SK-N-SH treated with all-trans-retinoic acid at 6 μM for 48 hours (cell line): Measurements from ENCODE around the gene ZBTB7B.
A peak's percentile ranks its signal among the peaks of the same experiment; 100 is the strongest.

Experiments used
- ATAC-seq: fragments of 200-7000 bp; cut with Tn5 transposase; 3 replicates; pipeline ENCODE4 v1.9.1; 2020; ENCODE audit warnings: mild to moderate bottlenecking, moderate library complexity
- ARNTL ChIP-seq: fragments of 450-650 bp; formaldehyde crosslinking; IDR thresholded peaks from 2 replicates; pipeline ENCODE4 v1.5.0; 2020; ENCODE audit warnings: low read depth, mild to moderate bottlenecking, moderate library complexity, borderline replicate concordance
- BACH2 ChIP-seq: fragments of 250-450 bp; sonication (Bioruptor Pico); IDR thresholded peaks from 2 replicates; pipeline ENCODE4 v1.9.0; 2021; ENCODE audit warnings: mild to moderate bottlenecking, borderline replicate concordance
- GLIS3 ChIP-seq: fragments of 250-450 bp; sonication (Bioruptor Pico); IDR thresholded peaks from 2 replicates; pipeline ENCODE4 v1.5.0; 2020; ENCODE audit warnings: mild to moderate bottlenecking, moderate library complexity
- ISL1 ChIP-seq: fragments of 250-450 bp; sonication (Bioruptor Pico); IDR thresholded peaks from 2 replicates; pipeline ENCODE4 v2.1.2; 2022; ENCODE audit warnings: mild to moderate bottlenecking, moderate library complexity
- OSR1 ChIP-seq: fragments of 250-450 bp; sonication (Bioruptor Pico); IDR thresholded peaks from 2 replicates; pipeline ENCODE4 v1.8.0; 2022; ENCODE audit warnings: moderate library complexity, mild to moderate bottlenecking, inconsistent platforms
- RARB ChIP-seq: fragments of 250-450 bp; sonication (Bioruptor Pico); IDR thresholded peaks from 2 replicates; pipeline ENCODE4 v1.8.0; 2021; ENCODE audit warnings: mild to moderate bottlenecking, moderate library complexity
- SNAI2 ChIP-seq: fragments of 250-450 bp; sonication (Bioruptor Pico); IDR thresholded peaks from 2 replicates; pipeline ENCODE4 v1.5.0; 2020; ENCODE audit warnings: mild to moderate bottlenecking, moderate library complexity
- TCF4 ChIP-seq: fragments of 250-450 bp; sonication (Bioruptor Pico); IDR thresholded peaks from 2 replicates; pipeline ENCODE4 v1.8.0; 2021; ENCODE audit warnings: mild to moderate bottlenecking, moderate library complexity, borderline replicate concordance
- TOX ChIP-seq: fragments of 250-450 bp; sonication (Bioruptor Pico); IDR thresholded peaks from 2 replicates; pipeline ENCODE4 v1.8.0; 2021; ENCODE audit warnings: mild to moderate bottlenecking, moderate library complexity, borderline replicate concordance
- ZC3H10 ChIP-seq: fragments of 250-450 bp; sonication (Bioruptor Pico); IDR thresholded peaks from 2 replicates; pipeline ENCODE4 v1.5.1; 2021; ENCODE audit warnings: mild to moderate bottlenecking, moderate library complexity
- ZFP3 ChIP-seq: fragments of 250-450 bp; sonication (Bioruptor Pico); IDR thresholded peaks from 2 replicates; pipeline ENCODE4 v1.5.0; 2020; ENCODE audit warnings: mild to moderate bottlenecking, moderate library complexity
- ZNF565 ChIP-seq: fragments of 450-650 bp; formaldehyde crosslinking; conservative IDR thresholded peaks from 2 replicates; pipeline ENCODE4 v1.5.0; 2020; ENCODE audit warnings: low read depth, mild to moderate bottlenecking, moderate library complexity
- ZNF8 ChIP-seq: fragments of 450-650 bp; formaldehyde crosslinking; IDR thresholded peaks from 2 replicates; pipeline ENCODE4 v1.5.0; 2020; ENCODE audit warnings: mild to moderate bottlenecking, moderate library complexity
- TF ChIP-seq, protein P1 (sequence below): fragments of 250-450 bp; sonication (Bioruptor Pico); IDR thresholded peaks from 2 replicates; pipeline ENCODE4 v1.5.0; 2020; ENCODE audit warnings: mild to moderate bottlenecking, moderate library complexity
- TF ChIP-seq, protein P2 (sequence below): fragments of 250-450 bp; sonication (Bioruptor Pico); IDR thresholded peaks from 2 replicates; pipeline ENCODE4 v1.8.0; 2021; ENCODE audit warnings: low read depth, mild to moderate bottlenecking, moderate library complexity, borderline replicate concordance
- TF ChIP-seq, protein P3 (sequence below): fragments of 250-450 bp; sonication (Bioruptor Pico); IDR thresholded peaks from 2 replicates; pipeline ENCODE4 v1.5.1; 2020; ENCODE audit warnings: low read depth, mild to moderate bottlenecking, moderate library complexity

Gene ZBTB7B

DNA sequence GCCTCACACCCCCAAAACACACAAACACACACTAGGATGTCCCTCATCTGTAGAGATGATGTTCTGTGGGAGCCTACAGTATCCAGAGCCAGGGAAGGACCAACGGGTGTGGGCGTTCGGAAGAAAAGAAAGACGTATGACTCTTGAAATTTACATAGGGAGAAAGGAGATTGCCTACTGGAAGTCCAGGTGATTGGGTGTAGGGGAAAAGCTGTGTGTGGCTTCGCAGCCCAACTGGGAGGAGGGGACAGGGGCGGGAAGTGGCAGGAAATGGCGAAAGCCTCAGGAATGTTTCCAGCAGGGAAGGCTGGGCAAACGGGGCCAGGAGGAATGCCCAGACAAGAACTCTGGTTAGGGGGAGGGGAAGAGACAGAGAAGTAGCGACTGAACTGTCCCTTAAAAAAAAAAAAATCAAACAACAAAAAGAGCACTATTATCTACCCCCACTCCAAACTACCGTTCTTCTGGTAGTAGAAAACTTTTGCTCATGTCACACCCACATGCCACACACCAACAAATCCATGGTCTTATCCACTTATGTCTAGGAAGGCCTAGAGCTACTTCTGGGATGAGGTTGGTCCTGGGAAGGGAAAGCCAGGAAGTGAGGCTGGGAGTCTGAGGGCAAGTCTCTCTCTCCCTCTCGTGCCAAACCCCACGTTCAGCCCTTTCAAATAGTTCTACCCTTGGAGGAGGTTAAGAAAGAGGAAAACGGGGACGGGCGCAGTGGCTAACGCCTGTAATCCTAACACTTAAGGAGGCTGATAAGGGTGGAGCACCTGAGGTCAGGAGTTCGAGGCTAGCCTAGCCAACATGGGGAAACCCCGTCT is 29.9 kb upstream of the ZBTB7B start:
- TF ChIP-seq, protein P1, sequence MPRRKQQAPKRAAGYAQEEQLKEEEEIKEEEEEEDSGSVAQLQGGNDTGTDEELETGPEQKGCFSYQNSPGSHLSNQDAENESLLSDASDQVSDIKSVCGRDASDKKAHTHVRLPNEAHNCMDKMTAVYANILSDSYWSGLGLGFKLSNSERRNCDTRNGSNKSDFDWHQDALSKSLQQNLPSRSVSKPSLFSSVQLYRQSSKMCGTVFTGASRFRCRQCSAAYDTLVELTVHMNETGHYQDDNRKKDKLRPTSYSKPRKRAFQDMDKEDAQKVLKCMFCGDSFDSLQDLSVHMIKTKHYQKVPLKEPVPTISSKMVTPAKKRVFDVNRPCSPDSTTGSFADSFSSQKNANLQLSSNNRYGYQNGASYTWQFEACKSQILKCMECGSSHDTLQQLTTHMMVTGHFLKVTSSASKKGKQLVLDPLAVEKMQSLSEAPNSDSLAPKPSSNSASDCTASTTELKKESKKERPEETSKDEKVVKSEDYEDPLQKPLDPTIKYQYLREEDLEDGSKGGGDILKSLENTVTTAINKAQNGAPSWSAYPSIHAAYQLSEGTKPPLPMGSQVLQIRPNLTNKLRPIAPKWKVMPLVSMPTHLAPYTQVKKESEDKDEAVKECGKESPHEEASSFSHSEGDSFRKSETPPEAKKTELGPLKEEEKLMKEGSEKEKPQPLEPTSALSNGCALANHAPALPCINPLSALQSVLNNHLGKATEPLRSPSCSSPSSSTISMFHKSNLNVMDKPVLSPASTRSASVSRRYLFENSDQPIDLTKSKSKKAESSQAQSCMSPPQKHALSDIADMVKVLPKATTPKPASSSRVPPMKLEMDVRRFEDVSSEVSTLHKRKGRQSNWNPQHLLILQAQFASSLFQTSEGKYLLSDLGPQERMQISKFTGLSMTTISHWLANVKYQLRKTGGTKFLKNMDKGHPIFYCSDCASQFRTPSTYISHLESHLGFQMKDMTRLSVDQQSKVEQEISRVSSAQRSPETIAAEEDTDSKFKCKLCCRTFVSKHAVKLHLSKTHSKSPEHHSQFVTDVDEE, result no peak
- TF ChIP-seq OSR1 (0 out of 2 replicates have a peak, but pooled peaks have one; percentile 13), ZC3H10 (CRISPR knock-in tag) (peak; percentile 30; the same call in 1 of the 2 replicates), TCF4 (CRISPR knock-in tag) (no peak), RARB (0 out of 2 replicates have a peak, but pooled peaks have one; percentile 3), TOX (CRISPR knock-in tag) (peak; percentile 60; the same call in 1 of the 2 replicates)
- TF ChIP-seq, protein P2, sequence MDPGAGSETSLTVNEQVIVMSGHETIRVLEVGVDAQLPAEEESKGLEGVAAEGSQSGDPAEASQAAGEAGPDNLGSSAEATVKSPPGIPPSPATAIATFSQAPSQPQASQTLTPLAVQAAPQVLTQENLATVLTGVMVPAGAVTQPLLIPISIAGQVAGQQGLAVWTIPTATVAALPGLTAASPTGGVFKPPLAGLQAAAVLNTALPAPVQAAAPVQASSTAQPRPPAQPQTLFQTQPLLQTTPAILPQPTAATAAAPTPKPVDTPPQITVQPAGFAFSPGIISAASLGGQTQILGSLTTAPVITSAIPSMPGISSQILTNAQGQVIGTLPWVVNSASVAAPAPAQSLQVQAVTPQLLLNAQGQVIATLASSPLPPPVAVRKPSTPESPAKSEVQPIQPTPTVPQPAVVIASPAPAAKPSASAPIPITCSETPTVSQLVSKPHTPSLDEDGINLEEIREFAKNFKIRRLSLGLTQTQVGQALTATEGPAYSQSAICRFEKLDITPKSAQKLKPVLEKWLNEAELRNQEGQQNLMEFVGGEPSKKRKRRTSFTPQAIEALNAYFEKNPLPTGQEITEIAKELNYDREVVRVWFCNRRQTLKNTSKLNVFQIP (CRISPR knock-in tag), result 0 out of 2 replicates have a peak, but pooled peaks have one; percentile 73
- TF ChIP-seq, protein P3, sequence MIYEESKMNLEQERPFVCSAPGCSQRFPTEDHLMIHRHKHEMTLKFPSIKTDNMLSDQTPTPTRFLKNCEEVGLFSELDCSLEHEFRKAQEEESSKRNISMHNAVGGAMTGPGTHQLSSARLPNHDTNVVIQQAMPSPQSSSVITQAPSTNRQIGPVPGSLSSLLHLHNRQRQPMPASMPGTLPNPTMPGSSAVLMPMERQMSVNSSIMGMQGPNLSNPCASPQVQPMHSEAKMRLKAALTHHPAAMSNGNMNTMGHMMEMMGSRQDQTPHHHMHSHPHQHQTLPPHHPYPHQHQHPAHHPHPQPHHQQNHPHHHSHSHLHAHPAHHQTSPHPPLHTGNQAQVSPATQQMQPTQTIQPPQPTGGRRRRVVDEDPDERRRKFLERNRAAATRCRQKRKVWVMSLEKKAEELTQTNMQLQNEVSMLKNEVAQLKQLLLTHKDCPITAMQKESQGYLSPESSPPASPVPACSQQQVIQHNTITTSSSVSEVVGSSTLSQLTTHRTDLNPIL, result no peak
- ATAC-seq, result peak; percentile 36

DNA sequence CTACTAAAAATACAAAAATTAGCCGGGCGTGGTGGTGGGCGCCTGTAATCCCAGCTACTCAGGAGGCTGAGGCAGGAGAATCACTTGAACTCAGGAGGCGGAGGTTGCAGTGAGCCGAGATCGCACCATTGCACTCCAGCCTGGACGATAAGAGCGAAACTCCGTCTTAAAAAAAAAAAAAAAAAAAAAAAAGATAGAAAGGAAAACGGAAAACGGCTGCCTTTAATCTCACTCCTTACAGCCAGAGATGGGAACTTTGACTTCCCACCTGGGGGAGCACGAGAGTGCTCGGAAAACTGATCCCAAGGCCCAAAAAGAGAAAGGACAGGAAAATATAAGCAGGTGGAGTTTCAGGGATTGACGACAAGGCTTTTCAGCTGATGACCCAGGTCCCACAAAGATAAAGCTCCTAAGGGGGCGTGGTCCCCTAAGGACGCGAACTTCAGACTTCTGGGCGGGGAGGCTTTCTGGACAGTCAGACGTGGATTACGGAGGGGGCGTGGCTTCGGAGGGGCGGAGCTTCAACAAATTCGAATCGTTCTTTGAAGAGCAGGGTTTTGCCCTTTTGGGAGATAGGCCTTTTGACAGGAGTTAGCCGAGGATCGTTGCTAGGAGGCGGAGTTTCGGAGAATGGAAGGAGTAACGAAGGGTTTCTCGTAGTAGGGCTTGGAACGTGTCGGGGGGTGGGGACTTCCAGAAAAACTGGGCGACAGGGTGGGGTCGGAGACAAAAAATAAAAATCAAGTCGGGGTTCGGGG is 29.1 kb upstream of the ZBTB7B start:
- TF ChIP-seq TOX (CRISPR knock-in tag), result no peak
- no peak for TF ChIP-seq ISL1 (CRISPR knock-in tag)
- TF ChIP-seq, protein P3, result no peak
- TF ChIP-seq TCF4 (CRISPR knock-in tag), result no peak
- no peak for TF ChIP-seq GLIS3 (CRISPR knock-in tag)
- TF ChIP-seq, protein P2 (CRISPR knock-in tag), result no peak
- TF ChIP-seq ZNF8 (CRISPR knock-in tag), result no peak
- no peak for TF ChIP-seq ARNTL
- ATAC-seq, result peak; percentile 25

DNA sequence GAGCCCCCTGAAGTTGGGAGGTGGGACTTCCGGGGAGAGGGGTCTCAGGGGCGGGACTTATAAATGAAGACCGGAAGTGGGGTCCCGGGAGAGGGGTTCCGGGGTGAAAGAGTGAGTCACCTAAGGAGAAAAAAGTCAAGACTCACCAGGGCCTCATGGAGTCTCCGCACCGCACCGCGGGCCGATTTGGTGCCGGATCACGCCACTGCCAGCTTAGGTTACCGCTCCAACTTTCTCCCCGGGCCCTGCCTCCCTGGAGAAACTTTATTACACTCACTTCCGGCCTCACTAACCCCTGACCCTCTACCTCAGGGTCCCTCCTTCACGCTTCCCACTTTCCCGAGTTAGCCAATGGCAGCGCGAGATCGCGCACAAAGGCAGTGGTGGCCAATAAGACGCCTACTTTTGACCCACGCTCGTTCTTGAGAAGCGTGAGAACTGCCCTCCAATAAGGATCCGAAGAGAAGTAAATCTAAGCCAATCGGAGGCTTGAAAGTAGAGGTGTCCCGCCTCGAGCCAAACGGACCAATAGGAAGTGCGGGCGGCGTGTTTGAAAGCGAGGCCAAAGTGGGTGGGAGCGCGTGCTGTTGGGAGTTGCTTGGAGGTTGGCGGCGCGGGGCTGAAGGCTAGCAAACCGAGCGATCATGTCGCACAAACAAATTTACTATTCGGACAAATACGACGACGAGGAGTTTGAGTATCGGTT is 28.3 kb upstream of the ZBTB7B start, which contains the start of gene CKS1B:
CKS1B (plus strand) TSS at position 580 of the 706 bp plus-strand sequence; CDS start at position 645, 65 bp downstream.
- peak; percentile 71 for ATAC-seq
- TF ChIP-seq TOX (CRISPR knock-in tag) (peak; percentile 30; the same call in 1 of the 2 replicates), ZNF565 (CRISPR knock-in tag) (no peak), BACH2 (no peak), ZFP3 (CRISPR knock-in tag) (no peak), ZC3H10 (CRISPR knock-in tag) (peak; percentile 34; the same call in 1 of the 2 replicates), SNAI2 (CRISPR knock-in tag) (no peak), RARB (peak; percentile 61; the same call in 1 of the 2 replicates)
- TF ChIP-seq, protein P2 (CRISPR knock-in tag), result 0 out of 2 replicates have a peak, but pooled peaks have one; percentile 51
